Hypothalamus (tissue), 51 donors: ENCODE measurements around the gene SEMA6D.

ENCODE experiments used
- DNase-seq, 51 donors: peaks; one replicate each; lab custom pipeline; 2025; lab: John Stamatoyannopoulos, UW

Gene SEMA6D

DNA sequence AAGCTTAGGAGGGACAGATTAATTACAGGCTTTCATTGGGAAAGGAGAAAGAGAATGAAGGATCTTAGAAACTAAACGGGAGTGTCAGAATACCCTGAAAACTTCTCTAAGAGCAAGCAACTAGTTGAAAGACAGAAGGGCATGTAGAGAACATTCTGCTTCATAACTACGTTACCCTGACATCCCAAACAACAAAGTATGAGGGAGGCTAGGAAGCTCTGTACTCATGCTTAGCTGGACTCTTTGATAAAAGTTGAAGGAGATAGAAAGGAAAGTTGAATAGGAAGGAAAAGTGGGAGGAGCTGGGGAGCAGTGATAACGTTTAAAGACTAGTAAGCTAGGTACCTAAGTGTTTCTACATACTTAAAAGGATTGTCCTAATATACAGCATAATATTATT lies 64.2 kb downstream of the SEMA6D start:
- DNase-seq = no peak

DNA sequence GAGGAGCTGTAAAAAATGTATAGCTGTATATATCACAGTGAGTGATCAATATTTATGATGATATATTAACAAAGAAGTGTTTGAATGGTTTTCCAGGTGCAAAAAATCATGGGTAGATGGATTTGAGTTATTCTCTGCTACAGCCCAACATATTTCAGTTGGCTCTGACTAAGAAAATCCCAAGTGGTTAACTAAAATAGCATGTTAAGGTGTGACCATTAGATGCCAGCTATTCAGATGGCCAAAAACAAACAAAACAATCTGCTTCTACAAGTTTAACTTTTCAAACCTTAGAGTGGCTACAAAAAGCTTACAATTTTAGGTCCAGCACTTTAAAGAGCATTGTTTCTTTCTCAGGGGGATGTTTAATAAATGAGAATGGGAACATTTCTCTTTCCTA lies 67.5 kb downstream of the SEMA6D start:
- no peak for DNase-seq

DNA sequence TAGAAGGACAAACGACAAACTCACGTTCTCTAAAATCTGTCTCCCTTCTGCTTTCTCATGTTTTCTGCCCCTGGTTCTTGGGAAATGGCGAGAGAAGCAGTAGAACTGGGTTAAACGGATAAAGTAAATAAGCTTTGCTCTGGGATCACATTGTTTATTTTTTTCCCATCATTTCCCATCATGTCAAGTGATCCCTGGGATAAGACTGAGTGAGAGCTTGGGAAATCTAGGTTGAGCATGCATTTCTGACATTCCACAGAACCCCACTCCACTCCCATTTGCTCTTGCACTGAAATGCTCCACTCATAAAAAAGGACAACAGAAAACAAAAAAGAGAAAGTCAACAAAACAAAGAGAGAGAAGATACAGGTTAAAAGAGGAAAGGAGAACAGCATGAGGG lies 69.1 kb downstream of the SEMA6D start:
- DNase-seq = no peak

DNA sequence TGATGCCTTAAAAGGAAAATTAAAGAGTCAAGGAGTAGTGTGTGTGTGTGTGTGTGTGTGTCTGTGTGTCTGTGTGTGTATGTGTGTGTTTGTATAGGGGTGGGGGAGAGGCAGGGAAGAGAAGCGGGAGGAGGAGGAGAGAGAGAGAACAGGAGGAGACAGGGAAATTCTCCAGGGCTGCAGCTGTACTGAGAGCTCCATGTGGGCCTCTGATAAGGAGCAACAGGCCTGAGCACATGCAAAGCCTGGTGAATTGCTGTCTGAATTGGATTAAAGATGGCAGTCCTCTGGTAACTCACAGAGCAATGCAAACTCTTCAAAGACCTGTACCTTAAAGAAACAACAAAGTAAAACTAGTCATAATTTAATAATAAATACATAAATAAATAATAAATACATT lies 70.6 kb downstream of the SEMA6D start:
- DNase-seq = no peak

DNA sequence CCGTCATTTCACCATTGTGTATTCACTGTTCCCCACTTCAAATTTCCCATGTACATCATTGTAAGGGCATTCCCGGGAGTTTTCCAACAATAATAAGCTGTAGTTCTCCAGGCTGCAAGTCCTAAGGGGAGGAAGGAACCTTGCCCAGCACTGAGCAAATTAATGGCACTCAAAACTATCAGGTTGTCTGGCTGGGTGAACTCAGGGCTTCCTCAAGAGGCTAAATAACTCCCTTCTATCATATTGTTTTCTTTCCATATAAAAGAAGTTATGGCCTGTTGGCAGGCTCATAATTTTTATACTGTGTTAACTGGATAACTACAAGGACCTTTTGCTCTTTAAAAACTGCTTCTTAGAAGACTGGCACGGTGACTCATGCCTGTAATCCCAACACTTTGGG lies 71.4 kb downstream of the SEMA6D start:
- DNase-seq = no peak

DNA sequence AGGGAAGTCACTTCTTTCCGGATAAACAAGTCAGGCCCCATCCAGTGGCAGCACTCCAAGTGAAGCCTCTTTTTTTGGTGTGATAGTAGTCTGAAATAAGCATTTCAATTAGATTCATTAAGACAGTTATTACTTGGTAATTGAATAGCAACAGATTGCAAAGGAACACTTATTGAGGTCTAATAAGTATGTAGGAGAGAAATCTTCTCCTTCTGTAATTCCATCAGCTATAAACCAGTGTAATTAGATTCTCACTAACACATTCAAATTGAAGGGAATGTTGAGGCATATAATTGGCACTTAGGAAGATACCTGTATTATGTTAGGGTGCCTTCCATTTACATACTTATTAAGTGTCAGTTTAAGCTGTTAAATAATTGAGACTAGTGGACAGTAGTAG lies 73.9 kb downstream of the SEMA6D start:
- no peak for DNase-seq

DNA sequence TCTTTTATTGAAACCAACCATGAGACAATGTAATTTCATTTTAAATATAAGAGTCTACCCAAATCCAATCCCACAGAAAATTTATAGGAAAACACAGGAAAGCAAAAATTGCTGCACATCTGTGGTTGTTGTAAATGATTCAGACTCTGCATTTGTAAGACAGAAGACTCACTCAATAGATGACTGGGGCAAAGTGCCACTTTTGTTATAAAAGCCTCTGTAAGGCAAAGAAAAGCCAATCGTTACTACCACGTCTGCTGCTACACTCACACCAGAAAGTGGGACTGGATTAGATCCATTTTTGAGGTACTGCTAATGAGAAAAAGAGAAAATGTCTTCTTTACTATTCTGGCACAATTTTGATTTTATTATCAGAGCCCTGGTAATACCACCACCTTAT lies 74.9 kb downstream of the SEMA6D start:
- DNase-seq = peak in 4 of 51 donors; percentile 7 to 56 (median 14)

DNA sequence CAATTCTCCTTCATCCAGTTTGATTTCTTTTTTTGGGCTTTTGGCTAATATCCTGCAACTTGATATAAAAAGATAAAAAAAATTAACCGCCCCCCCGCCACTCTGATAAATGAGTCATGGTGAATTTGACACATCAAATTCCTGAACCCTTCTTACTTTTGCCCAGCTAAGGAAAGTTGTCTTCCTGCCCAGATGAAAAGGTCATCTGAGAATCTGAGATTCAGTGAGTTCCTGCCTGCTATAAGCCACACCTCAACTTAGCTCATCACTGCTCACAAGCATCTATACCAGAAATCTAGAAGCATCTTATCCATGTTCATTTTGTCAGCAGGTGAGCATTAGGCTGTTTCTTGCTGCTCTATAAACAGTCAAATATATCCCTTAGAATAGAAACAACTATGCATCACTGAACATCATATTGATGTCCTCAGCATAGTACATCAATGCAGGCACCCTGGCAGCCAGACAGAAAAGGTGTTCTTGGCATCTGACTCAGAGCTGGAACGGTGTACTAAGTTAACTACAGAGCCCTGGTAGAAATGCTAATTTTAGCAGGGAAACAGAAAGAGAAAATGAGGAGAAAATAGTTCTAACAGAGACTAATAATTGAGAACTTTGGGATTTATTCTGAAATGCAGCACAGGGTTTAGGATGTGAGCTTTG lies 77.1 kb downstream of the SEMA6D start:
- no peak for DNase-seq

DNA sequence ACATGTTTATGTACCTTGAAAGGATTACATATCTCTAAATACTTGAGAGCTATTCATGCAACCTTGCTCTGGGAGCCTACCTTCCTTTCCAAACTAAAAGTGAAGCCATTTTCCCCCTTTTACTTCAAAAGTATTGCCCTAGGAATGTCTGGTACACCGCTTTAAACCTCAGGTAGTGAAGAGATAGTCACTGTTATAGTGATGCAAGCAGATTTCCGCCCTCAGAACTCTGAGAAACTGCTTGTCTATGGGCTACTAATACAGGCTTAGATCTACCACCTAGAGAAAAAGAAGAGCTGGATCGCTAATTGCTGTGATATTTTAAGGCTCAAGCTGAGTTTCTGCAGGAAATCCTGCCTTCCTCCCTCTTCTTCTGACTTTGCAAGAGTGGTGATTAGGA lies 78.6 kb downstream of the SEMA6D start:
- no peak for DNase-seq

DNA sequence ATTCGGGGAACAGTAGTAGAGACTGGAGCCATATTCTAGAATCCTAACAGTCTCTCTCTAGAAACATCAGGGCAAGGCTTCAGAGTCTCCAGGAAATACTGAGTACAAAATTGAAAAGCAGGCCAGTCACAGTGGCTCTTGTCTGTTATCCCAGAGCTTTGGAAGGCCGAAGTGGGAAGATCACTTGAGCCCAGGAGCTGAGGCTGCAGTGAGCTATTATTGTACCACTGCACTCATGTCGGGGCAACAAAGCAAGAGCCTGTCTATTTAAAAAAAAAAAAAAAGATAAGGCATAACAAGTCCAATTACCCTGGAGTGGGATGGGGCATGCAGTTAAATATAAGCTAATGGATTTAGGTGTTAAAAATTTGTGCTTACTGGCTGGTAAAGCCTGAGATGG lies 79.0 kb downstream of the SEMA6D start:
- DNase-seq = no peak

DNA sequence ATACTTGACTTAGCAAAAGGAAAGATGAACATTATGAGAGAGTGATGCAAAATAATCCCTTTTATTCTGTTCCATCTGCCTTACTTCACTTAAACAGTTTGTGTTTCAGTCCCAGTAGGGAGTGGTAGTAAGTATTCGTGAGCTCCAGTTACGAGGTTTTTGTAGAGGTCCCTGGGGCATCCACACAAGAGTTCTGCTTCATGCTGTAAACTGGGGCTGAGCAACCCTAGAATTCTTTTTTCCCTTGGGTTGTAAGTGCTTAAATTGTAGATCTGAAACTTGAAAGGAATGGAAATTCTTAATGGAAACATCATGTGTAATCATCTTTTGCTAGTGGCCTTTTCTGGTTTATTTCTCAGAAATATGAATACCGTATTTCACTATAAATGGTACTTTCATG lies 79.5 kb downstream of the SEMA6D start:
- DNase-seq = no peak

DNA sequence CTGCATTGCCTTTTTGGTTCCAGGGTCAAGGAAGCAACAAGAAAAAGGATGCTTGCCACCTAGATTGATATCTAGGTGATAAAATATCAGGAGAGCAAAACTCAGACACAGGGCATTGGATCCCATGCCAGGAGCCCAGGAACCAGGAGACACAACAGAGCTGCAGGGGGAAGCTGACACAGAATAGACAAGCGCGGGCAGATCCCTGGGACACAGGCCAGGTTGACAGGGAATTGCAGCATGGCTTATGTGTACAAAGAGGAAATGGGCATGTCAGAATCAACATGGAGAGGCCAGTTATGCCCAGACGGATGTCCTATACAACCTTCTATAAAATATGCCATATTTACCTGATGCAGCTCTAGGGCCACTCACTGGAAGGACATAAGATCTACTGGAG lies 84.2 kb downstream of the SEMA6D start:
- DNase-seq = no peak

DNA sequence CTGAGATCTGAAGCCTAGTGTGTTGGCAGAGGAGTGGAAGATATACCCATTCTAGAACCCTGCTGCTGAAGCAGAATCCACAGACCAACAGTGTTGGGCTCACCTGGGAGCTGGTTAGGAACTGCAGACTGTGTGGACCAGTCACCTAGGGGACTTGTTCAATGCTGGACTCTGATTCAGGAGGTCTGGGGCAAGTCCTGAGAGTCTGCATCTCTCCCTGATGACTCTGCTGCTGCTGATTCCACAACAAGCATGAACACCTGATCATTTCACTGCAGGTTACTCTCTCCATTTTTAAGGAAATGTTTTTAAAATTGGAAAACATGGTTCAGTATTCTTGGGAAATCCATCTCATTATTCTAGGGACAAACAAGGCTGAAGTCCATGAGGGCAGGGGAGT lies 84.9 kb downstream of the SEMA6D start:
- no peak for DNase-seq

DNA sequence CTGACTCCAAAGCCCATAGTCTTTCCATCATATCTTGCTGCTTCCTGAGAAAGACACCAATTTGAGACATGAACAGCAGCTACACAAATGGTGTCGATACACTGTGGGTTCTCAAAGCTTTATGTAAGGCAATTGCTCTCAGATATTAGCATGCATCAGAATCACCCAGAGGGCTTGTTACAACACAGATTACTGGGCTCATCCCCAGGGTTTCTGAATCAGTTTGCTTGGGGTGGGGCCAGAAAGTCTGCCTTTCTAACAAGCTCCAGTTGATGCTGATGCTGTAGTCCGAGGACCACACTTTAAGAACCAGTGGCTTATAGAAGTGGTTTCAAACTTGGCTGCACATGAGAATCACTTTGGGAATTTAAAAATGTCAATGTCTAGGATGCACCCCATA lies 86.5 kb downstream of the SEMA6D start:
- DNase-seq = no peak

DNA sequence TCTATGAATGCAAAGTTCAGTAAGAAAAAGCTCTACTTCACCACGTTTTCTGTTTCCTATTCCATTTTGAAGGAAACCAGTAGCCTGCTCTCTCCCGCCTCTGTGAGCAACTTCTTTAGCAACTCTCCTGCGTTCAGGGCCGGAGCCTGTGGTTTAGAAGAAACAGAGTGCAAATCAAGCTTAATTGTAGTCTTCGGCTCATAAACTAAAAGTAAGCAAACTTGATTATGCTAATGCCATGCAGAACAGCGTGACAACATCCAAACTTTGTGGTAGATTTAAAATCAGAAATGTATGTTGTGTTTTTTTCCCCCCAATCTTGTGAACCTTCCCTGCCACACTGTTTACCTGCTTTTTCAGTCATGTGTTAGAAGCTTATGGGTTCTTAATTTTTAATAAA lies 87.4 kb downstream of the SEMA6D start:
- no peak for DNase-seq

DNA sequence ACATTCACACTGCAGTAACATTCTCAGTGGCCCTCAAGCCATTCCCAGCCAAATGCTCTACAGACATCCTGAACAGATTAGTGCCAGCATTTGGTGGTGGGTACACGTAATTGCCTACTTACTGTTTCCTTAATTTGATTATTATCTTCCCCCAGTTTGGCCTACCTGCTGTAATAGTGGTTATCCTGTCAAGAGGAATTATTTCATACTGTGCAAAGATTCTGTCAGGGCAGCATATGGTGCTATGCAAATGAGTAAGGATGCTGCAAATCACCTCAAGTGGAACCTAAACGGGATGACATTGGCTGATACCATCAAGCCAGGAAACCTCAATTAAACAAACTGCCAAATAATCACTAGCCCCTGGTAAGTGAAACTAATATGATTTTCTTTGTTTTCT lies 88.7 kb downstream of the SEMA6D start:
- no peak for DNase-seq

DNA sequence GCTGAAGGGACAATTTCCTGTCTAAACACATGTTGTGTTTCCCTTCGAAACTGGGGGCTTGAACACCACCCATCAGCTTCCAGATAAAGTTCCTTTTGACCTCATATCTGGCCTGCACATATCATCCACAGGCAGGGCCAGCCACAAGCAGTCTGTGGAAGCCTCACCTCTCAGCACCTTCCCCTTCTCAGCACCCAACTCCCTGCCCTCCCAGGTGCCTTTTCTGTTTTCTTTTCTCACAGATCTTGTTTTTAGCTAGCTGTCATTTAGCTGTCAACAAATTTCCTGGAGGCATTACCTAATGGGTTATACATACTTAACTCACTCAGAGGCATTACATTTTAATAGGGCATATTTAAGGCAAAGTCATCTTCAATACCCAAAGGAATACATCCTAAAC lies 93.9 kb downstream of the SEMA6D start:
- DNase-seq = no peak

DNA sequence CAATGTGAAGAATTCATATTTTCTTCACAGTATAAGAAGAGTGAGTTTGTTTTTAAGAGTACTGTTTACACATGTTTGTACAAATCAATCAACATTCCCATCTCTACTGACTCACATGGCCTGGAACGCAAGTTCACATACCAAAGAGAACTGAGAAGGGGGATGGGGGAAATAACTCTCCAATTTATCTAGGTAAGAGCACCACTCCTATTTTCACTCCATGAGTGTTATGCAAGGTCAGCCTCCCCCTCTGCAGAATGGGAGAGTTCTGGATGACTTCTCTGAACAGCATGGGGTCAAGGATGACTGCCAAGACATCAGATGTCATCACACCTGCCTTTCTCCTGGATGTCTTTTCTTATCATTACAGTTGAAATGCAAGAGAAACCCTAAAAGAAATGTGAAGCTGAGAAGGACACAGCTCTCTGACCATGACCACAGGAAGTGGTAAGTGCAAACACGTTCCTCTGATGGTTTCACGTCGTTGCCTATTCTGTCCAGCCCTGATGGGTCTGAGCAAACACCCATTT lies 95.2 kb downstream of the SEMA6D start:
- DNase-seq = no peak

DNA sequence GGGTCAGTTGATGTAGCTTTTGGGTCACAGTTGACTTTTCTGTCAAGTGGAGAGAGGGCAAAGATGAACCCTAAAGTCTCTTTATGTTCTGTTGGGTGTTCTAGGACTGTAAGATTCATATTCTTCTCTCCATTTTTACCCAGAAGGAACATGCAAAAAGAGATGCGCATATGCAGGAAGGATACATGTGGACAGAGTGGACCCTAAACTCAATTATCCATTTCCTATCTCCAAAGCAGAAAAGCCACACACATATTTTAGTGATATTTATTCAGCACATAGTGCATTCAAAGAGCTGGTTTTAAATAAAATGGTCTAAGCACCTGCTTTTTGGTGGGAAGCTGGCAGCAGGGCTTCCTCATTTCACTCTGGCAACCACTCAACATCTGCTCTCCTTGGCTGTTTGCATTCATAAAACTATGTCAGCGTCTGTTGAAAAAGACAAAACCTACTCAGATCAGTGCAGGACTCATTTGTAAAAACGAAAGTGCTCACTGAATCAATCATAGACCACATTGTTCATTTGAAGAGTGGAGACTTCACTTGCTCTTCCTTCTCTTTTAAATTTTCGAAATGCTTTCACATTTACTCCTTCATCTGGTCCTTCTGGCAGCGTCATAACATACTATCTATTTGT lies 96.6 kb downstream of the SEMA6D start:
- DNase-seq = no peak

DNA sequence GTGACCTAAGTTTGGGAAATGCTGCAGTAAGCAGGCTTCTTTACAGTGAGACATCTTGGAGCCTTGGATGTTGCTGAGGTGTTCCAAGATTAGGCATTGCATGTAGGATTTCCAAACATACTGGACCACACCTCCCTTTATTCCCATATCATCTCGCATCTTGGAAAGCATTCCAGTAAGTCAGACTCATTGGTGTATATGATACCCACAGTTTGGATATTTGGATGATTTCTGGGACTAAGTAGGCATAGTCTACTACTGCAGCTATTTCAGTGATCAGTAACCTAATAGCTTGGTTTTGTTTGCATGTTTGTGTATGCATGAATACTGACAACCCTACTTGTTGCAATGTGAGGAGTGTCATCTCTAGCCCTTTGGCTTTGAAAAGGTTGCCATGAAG lies 97.3 kb downstream of the SEMA6D start:
- no peak for DNase-seq

DNA sequence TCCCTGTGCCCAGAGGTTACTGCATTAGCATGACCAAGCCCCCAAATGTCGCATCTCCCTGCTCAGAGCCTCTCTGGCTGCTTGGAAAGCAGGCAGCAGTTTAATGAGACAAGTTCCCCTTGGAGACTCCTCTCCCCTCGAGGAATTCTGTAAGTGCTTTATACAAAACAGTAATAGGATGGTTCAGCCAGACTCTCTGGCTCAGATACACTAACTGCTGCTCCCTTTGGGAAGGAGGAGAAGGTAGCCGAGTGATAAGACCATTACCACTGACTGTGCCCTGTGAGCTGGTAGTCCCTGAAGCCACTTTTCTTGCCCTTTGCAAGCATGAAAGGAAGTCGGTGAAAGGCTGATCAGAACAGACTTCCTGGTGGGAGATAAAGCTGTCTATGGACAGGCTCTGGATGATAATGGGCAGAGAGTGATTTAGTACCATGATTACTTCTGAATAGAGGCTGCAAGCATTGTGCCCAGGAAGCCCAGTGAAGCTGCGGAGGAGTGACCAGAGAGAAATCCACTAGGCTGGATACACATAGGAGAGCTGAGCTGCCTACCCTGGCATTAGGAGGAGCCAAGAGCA lies 100.8 kb downstream of the SEMA6D start:
- no peak for DNase-seq

DNA sequence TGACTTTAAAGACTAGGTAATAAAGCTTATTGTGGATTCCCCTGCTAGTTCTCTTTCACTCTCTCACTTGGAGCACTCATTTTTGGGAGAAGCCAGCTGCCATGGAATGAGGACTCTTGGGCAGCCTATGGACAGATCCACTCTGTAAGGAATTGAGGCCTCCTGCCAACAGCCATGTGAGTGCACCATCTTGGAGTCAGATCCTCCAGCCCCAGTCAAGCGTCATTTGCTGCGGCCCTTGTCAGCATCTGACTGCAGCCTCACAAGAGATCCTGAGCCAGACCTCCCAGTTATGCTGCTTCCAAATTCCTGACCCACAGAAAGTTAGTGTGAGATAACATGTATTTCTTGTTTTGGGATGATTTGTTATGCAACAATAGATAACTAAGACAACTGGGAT lies 101.9 kb downstream of the SEMA6D start:
- no peak for DNase-seq
